Activated naive CD4-positive, alpha-beta T cell (primary cell): Measurements from ENCODE around the gene SPHK2.

Experiments
- DNase-seq, 4 experiments: peaks; one replicate each; lab custom pipeline; 2025; lab: John Stamatoyannopoulos, UW

Gene SPHK2

DNA sequence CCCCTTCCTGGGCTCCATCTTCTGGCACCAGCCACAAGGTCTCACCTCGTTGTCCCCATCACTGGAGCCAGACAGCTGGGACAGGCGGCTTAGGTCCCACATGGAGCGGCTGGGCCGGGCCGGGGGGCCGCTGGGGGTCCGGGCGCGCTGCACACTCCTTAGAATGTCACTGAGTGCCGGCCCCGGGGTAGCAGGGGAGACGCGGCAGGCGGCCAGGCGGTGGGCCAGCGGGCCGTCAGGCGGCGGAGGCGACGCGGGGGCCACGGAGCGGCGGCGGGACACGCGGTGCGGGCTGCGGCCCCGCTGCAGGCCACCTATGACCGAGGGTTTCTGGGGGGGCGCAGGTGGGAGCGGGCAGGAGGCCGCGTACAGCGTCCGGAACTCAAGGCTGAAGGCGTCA, 15.9 kb upstream of the SPHK2 start:
- no peak for DNase-seq

DNA sequence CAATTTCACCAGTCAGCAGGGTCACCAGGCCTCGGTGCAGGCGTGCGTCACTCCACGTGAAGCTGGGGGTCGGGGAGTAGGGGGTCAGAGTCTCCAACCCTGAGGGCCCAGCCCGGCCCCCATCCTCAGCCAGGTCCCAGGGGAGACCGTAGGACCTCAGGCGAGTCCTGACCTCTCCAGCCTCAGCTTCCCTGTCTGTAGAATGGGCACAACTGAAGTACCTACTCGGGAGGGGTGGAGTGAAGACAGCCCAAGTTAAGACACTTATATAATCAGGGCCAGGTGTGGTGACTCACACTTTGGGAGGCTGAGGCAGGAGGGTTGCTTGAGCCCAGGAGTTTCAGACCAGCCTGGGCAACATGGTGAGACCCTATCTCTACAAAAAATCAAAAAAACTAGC, 15.5 kb upstream of the SPHK2 start:
- DNase-seq, result no peak

DNA sequence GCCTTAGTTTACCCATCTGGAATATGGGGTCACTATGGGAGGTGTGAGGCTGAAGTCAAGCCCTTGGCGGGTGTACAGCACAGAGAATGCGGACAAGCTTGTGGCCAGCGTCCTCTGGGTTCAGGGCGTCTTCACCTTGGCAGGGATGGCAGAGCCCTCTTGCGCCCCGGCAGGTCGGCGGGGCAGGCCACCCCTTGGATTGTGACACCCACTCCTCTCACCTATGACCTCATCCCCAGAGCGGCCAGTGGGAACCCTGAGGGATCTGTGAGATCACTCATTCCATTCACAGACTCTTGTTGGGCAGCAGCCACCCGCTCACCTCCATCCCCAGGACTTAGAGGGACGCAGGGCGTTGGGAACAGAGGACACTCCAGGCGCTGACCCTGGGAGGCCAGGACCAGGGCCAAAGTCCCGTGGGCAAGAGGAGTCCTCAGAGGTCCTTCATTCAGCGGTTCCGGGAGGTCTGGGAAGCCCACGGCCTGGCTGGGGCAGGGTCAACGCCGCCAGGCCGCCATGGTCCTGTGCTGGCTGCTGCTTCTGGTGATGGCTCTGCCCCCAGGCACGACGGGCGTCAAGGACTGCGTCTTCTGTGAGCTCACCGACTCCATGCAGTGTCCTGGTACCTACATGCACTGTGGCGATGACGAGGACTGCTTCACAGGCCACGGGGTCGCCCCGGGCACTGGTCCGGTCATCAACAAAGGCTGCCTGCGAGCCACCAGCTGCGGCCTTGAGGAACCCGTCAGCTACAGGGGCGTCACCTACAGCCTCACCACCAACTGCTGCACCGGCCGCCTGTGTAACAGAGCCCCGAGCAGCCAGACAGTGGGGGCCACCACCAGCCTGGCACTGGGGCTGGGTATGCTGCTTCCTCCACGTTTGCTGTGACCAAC, 12.6 kb upstream of the SPHK2 start, which contains the start of gene SPACA4:
Gene SPACA4, plus strand, starts transcription at position 280 of the 896 bp plus-strand sequence. Its CDS starts 237 bp downstream, at position 517.
- no peak for DNase-seq

DNA sequence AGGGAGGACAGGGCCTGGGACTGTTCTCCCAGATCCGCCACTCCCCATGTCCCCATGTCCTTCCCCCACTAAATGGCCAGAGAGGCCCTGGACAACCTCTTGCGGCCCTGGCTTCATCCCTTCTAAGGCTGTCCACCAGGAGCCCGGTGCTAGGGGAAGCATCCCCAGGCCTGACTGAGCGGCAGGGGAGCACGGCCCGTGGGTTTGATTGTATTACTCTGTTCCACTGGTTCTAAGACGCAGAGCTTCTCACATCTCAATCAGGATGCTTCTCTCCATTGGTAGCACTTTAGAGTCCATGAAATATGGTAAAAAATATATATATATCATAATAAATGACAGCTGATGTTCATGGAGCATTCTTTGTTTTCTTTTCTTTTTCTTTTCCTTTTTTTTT, 11.9 kb upstream of the SPHK2 start:
- DNase-seq, result no peak

DNA sequence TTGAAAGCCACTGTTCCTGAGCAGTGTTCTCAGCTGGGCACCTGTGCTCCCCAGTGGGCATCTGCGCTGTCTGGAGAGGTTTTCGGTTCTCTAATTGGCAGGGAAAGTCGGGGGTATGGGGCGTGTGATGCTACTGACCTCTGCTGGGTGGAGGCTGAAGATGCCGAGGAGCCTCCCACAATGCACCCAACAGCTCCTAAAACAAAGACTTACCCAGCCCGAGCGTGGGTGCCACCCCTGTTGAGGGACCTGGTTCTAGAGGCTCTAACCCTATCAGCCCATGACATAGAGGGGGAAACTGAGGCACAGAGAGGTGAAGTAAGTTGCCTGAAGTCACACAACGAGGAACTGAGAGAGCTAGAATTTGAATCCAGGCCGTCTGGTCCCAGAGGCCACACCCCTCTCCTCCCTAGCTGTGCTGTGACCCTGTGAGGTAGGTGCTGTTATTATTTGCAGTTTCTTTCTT, 10.5 kb upstream of the SPHK2 start:
- peak in 1 of 4 experiments; percentile 40 for DNase-seq

DNA sequence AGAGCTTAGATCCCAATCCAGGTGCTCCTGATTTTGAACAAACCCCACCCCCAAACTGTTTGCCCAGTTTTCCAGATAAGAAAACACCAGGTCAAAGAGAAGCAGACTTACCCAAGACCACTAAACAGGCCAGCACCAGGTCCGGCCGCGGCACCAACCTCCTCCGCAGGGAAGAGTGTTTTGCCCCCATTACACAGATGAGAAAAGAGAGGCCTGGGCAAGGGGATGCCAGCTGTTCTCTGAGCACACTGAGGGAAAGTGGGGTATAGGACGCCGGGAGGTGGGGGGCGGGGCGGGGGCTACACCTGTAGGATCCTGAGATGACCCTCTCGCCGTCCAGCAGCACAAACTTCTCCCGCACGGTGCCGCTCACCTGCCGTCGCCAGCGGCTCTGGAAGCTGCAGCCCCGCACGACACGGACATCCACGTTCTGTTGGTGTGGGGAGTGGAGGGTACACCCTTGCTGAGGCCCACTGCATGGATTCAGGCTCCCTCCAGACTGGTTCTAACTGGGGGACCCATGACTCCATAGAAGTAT, 9.7 kb upstream of the SPHK2 start:
- DNase-seq, result no peak

DNA sequence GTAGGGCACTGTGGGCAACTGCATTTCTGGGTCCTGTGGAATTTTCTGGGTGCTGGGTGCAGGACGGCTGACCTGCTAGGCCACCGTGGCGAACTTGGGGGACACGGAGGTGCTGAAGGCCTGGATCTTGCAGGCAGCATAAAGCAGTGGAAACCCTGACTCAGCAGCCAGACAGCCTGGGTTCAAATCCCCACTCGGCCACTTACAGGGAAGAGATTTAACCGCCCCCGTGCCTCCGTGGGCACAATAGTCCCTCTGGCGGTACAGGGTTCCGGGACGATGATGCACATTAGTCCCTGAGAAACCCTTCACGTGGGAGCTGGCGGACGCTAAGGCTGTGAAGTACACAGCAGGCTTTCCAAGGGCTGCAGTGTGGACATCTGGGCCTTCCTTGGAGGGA, 7.4 kb upstream of the SPHK2 start:
- no peak for DNase-seq

DNA sequence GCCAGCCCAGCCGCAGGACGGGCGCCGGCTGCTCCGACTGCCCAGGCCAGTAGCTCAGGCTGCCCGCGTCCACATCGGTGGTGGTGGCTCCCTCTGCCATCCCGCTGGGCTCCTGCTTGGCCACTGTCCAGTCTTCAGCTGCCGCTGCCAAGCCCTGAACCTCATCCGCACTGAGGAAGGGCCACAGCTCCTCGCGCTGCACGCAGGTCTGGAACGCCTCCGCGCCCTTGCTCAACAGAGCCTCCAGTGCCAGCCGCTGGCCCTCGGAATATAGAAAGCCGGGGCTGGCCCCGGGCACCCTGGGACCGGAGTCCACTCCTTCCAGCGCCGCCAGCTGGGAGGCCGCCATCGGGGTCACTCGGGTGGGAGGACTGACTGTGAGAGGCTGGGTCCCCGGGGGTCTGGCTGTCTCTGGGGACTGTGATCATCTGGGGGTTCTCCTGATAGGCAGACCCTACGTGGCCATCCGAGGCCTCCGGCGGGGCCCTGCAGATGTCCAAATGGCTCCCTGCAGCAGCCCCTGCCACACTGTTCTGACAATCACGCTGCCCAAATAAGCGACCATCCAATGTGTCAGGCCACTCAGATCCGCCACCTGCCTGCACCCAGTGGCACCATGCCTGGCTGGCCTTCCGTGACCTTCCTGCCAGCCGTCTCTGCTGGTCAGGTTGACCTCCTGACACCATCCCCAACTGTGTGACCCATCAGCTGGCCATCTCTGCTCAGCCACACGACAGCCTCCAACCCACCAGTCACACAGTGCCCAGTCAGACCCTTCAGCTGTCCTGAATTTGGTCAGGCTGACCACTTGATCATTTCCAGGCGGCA, 6.1 kb upstream of the SPHK2 start:
- DNase-seq, result no peak

DNA sequence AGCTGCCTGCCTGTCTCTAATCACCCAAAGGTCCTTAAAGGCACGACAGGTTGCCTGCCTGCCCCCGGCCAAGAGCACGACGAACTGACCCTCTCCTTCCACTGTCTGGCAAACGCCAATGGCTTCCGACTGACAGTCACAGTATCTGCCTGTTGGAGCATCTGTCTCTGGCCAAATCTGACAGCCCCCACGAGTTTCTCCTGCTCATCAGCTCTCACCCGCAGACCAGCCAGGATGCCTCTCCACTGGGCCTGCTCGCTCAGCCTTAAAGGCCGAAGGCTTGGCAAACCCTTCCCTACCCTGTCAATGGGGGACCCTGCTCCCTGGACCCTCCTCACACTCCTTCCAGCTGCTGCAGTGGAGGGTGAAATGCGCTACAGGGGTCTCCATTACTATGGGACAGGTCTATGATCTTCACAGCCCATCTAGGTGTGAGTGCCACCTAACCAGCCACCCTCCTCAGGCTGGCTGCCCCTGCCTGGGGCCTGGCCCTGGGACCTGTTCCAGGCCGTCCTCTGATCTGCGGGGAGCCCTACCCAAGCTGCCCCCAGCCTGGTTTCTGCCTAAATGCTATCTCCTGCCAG, 5.4 kb upstream of the SPHK2 start:
- no peak for DNase-seq

DNA sequence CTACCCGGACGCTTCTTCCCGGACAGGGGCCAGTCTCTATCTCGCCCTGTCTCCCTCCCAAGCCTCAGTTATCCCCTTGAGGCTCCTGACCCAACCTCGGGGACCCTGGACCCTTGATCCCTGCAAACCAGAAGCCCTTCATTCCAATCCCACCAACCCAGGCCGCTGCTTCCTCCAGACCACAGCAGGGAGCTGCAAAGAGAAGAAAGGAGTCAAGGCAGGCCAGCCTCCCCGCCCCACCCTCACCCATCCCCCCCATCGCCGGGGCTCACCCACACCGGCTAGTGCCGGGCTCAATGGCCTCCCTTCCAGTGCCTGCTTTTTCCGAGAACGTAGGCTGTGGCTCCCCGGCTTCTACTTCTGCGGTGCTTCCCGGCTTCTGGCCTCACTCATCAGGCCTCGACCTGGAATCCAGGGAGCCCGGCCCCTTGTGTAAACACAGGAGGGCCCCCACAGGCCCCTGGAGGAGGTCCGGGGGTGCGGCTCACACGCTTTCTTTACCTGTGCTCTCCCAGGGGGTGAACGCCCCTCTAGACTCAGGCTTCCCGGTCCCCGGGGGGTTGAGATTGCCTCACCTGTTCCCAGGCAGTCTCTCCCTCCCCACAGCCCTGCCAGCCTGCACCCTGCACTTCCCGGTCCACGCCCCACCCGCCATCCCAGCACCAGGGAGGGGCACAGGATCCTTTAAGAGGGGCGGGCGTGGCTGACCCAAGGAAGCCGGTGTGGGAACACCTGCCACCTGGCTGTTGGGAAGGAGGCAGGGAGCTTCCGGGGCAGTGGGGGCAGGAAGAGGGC, 4.7 kb upstream of the SPHK2 start, which contains the start of gene FAM83E:
Gene FAM83E, minus strand, starts transcription at position 641 of the 795 bp plus-strand sequence. CDS start 1,704 bp downstream, outside the sequence.
- DNase-seq, result no peak

DNA sequence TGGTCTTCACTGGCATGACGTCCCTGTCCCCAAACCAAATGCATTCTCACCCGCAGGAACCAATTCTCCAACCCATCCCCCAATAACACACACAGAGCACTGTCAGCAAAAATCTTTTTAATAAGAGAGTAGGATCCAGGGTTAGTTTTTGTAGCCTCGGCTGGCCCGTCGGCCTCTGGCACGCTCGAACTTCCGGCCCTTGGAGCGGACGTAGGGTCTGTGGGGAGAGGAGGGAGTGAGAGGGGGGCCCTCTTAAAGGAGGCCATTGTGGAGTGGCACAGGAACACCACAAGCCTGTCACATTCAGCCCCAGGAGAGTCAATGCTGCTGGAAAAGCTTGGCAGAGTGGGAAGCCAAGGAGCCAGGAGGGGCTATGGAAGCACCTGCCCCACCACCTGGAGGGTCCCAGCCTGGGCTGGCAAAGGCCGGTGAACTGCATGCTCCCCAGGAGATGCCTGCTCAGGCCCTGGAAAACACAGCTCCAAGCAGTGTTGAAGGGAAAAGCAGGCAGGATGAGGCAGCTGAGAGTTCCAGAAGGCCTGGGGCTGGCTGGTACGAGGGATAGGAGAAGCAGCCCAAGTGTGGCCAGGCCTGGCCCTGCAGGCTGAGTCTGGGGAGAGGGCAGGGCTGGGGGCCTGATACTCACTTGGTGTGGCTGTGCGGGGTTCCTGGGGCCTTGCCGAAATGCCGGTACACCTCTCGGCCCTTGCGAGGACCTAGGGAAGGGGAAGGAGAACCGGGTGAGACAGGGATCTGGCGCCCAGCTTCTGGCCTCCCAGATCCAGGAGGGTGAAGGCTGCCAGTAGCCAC, 3.9 kb upstream of the SPHK2 start:
- DNase-seq, result no peak

DNA sequence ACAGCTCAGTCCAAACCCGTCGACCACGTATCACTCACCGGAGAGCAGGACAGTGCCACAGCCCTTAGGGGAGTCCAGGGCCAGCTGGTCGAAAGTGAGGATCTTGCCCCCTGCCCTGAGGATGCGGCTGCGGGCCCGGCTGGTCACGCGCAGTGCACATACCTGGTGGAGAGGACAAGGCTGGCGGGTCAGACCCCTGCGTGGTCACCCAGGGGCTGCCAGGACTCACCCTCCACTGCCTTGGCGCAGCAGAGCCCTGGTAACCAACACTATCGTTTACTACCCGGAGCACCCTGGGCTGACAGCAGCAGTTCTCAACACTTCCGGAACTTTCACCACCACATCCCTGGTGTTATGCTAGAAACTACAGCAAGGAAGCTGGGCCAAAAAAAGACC, 3.3 kb upstream of the SPHK2 start:
- DNase-seq, result no peak

DNA sequence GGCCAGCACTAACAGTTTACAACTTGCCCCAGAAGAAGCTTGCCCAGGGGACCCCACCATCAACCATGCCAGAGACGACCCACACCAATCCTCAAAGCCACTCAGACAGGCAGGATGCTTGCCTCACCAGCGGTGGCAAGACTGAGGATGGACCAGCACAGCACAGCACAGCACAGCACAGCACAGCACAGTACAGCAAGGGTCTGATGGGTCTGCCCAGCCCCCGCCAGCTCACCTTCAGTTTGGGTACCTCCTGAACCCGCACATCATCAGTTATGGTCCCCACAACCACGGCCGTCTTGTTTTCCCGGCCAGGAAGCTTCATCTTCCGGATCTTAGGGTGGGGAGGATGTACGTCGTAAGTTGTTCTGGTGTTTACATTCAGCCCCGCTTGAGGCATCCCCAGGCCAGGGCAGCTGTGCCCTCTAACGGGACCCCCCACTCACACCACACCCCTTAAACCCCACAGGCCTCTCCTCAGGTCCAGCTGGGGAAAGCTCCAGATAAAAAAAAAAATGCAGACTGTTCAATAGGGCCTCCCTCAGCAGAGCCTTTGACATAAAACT, 2.7 kb upstream of the SPHK2 start:
- DNase-seq, result no peak

DNA sequence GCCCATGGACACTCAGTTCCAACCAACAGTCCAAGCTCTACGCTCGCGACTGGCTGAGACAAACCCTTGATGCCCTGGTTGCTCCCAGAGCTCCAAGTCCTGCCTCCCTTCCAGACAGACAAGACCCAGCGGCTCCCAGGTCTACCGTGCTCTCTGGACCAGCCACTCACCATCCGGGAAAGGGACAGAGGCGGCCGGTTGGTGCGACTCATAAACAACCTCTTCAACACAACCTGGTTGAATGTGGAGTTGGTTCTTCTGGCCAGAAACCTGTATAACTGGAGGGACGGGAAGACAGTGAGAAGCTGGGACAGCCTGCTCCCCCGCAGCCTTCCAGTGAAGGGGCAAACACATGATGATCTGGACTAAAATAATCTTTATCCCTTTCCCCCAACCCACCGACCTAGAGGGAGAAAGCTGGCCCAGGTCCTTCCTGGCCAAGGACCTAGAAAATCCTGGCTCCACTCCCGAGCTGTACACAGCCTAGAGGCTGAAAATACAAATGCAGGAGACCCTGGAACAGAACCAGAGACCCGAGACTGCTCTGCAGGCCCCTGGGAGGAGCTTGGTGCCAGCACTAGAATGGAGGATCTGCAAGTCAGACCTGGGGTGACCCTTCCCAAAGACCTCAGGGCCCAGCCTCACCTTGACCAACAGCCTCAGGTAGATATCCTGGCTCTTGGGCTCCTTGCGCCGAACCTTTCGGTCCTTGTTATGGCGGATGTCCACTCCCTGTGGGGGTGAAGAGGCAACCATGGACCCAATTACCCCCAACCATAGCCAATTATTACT, 2.0 kb upstream of the SPHK2 start:
- DNase-seq, result no peak

DNA sequence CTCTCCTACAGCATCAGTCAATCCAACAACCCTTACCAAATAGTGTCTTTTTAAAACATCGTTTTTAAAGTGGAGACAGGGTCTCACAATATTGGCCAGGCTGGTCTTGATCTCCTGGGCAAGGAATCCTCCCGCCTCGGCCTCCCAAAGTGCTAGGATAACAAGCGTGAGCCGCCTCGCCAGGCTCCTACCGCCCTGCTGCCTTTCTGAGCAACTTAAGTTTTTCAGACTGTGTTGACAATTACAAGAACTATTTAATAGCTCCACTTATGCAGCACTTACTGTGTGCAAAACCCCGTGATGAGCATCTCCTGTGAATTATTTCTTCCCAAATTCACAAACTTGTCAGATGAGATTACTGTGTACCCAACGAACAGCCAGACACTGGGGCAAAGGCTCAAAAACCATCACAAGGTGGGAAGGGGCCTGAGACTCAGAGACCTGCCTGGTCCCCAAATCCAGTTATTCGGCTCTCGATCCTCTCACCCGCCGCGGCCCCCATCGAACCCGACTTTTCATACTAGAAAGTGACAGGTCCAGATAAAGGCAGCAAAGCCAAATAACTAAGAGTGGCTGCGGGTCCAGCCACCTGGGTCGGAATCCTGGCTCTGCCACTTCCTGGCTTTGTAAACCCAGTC, 909 bp upstream of the SPHK2 start:
- peak in 1 of 4 experiments; percentile 46 for DNase-seq

DNA sequence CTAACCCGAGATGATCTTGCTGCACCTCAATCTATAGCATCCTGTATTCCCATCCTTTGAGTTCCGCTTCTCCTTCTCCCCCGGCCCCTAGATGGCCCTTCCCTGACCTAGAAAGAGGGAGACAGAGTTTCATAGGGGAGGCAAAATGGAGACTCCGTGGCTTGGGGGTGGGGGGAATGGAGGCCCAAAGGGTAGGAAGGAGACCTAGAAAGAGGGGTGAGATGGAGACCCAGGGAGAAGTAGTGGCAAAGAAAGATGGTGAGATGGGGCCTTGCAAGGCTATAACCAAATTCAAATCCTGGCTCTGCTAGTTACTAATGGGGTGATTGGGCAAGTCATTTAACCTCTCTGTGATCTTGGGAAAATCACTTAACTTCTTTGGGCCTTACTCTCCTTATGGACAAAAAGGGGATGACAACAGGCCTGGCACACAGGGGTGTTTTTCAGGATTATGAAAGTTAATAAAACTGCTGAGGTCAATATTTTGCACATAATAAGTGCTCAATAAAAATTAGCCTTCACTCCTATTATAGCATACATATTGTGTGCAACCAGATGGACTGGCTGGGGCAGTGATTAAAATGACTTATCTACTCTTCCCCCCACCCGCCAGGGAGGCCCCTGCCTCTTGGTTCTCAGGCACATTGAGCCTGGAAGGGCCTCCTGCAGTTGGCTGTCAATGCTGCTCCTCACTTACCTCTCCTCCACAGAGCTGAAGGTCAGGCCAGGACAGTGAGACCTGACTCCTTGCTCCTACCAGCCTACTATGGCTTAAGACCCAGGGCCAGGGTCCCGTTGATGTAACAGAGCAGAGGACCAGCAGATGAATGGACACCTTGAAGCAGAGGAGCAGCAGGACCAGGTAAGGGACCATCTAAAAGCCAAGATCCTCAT, 633 bp downstream of the SPHK2 start:
- DNase-seq, result no peak

DNA sequence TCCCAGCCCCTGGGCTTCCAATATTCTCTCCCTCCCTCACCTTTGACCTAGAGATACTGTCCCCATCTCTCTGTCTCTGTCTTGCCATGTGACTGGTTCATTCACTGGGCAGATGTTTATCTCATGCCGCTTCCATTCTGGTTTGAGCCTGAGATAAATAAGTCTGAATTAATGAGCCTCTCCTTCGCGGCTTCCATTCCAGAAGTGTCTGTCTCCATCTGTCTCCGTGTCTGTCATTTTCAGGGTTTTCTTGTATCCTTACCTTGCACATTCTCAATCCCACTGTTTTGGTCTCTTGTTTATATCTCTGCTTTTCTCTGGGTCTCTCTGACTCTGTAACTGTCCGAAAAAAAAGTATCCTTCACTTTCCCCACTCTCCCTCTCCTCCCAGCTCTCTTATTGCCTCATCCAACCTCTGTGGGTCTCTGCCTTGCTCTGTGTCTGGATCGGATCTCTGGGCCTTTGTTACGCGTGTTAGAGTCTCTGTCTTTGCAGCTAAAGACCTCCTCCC, 4.3 kb downstream of the SPHK2 start:
- no peak for DNase-seq
